ENCODE measurements around the gene HDGFL2.

HDGFL2 gene

GRCh38 chr19:4471403-4472173, 509 bp upstream of the HDGFL2 start:
- DNase-seq = peak; percentile 100

- DNase-seq = no peak
Measured at GRCh38 chr19:4473011-4473762, 1.1 kb downstream of the HDGFL2 start.

GRCh38 chr19:4473763-4474513, 1.8 kb downstream of the HDGFL2 start:
- DNase-seq = no peak

GRCh38 chr19:4474514-4475022, 2.5 kb downstream of the HDGFL2 start:
- peak; percentile 57 for DNase-seq

DNA sequence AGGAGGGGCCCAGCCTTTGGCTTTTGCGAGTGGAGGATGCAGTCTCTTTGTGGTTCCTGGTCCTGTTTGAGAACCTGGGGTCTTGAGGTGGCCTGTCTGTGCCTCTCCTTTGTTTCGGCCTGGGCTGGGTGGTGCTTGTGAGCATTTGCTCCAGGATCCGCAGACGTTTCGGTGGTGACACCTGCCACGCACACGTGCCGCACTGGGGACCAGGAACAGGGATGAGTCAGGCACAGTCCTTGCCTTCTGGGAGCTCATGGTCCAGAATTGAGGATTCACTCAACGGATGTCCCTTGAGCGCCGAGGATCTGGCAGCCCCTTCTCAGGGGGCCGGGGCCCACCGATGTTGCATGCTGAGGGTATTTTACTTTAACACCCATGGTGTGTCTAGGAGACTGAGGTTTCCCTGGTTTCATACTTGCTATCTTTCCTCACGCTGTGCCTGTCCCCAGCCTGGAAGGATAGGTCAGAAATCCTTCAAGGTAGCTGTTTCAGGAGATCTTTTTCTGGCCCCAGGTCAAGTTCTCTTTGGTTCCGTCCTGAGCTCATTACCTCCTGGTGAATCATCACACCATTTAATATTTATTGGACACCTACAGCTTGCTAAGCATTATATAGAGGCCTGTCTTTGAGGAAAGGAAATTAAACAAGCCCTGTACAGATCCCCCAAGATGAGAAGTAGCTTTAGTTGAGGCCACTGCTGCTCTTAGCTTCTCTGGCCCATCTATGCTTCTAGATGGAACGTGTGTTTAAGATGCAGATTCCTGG, 5.1 kb downstream of the HDGFL2 start:
- no peak for DNase-seq

GRCh38 chr19:4482721-4483364, 10.7 kb downstream of the HDGFL2 start:
- DNase-seq = no peak

DNA sequence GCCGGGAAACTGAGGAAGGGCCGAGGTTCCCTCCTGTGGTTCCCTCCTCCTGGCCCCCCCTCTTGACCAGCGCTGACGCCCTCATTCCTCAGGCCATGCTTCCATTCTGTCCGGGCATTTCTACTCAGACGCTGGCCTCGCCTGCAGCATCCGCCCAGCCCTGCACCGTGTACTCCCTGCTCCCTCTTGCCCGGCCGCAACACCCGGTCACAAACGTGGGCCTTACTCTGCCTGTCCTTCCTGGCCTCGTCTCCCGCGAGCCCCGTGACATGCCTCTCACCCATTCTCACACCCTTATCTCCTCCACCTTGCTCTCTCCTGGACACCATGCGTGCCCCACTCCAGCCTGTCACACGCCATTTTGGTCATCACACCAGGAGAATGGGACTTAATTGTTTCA, 11.3 kb downstream of the HDGFL2 start:
- DNase-seq = no peak

DNA sequence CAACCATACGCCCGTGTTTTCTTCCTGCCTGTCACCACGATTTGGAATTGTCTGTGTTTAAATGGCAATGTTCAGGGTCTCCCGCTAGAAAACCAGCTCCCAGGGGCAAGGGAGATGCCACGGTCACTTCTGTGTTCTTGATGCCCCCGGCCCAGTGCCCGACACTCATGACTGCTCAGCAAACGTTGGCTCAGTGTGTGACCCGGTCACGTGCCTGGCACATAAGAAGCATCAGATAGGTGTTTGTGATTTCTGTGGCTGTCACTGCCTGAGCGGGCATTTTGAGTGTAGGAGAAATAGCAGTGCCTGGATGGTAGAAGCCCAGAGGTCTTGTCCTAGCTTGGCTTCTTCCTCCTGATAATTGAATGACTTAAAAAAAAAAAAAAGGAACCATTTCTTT, 15.5 kb downstream of the HDGFL2 start:
- DNase-seq = no peak

DNA sequence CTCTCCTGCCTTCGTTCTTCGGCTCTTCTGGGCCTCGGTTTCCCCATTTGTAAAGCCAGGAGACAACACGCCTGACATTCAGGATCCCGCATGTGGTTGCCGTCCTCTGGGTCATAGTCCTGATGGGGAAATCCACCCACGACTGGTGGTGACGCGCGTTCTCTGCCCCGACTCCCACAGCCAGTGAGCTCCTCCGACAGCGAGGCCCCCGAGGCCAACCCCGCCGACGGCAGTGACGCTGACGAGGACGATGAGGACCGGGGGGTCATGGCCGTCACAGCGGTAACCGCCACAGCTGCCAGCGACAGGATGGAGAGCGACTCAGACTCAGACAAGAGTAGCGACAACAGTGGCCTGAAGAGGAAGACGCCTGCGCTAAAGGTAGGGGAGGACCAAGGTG, 16.4 kb downstream of the HDGFL2 start:
- no peak for DNase-seq

- no peak for DNase-seq
Measured at GRCh38 chr19:4491446-4491845, 19.3 kb downstream of the HDGFL2 start.

DNA sequence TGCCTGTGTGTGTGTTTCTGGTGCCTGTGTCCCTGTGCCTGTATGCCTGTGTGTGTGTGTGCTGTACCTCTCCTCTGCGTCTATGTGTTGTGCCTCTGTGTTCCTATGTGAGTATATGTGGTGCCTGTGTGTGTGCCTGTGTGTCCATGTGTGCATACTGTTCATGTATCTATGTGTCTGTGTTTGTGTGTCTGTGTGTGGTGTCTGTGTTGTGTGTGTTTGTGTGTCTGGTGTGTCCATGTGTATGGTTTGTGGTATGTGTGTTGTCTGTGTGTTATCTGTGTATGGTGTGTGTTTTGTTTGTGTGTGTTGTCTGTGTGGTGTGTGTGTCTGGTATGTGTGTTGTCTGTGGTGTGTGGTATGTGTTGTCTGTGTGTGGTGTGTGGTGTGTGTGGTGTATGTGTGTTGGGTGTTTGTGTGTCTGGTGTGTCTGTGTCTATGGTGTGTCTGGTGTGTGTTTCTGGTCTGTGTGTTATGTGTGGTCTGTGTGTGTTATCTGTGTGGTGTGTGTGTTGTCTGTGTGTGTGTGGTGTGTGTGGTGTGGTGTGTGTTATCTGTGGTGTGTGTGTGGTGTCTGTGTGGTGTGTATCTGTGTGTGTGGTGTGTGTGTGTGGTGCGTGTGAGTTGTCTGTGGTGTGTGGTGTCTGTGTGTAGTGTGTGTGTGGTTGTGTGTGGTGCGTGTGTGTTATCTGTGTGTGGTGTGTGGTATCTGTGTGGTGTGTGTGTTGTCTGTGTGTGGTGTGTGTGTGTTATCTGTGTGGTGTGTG, 20.4 kb downstream of the HDGFL2 start:
- no peak for DNase-seq

- DNase-seq = no peak
Measured at GRCh38 chr19:4493104-4493928, 21.2 kb downstream of the HDGFL2 start.

DNA sequence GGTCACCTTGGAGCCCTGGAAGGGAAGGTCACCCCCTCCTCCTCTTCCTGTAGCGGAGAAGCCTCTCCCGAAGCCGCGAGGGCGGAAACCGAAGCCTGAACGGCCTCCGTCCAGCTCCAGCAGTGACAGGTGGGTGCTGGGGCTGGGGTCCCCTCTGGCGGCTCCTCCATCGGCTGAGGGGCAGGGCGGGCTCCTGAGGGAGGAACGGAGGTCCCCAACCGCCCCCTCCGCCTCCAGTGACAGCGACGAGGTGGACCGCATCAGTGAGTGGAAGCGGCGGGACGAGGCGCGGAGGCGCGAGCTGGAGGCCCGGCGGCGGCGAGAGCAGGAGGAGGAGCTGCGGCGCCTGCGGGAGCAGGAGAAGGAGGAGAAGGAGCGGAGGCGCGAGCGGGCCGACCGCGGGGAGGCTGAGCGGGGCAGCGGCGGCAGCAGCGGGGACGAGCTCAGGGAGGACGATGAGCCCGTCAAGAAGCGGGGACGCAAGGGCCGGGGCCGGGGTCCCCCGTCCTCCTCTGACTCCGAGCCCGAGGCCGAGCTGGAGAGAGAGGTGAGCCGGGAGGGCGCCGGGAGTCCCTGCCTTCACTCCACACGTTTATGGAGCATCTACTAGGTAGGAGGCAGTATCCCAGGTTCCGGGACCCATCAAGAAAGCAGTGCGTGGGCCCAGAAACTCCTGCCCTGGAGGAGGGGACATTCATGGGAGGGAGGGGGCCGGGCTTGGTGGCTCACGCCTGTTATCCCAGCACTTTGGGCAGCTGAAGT, 22.0 kb downstream of the HDGFL2 start:
- DNase-seq = no peak

DNA sequence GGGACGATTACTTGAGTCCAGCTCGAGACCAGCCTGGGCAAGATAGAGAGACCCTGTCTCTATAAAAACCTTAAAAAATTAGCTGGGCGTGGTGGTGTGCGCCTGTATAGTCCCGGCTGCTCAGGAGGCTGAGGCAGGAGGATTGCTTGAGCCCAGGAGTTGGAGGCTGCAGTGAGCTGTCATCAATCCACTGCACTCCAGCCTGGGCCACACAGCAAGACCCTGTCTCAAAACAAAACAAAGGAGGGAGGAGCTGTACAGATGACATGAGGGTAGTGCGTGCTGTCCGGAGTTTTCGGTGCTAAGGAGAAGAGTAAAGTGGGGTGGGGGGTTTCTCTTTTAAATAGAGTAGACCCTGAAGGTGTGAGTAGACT, 22.6 kb downstream of the HDGFL2 start:
- no peak for DNase-seq

GRCh38 chr19:4495471-4495870, 23.4 kb downstream of the HDGFL2 start:
- no peak for DNase-seq

GRCh38 chr19:4496304-4496703, 24.2 kb downstream of the HDGFL2 start:
- DNase-seq = no peak

DNA sequence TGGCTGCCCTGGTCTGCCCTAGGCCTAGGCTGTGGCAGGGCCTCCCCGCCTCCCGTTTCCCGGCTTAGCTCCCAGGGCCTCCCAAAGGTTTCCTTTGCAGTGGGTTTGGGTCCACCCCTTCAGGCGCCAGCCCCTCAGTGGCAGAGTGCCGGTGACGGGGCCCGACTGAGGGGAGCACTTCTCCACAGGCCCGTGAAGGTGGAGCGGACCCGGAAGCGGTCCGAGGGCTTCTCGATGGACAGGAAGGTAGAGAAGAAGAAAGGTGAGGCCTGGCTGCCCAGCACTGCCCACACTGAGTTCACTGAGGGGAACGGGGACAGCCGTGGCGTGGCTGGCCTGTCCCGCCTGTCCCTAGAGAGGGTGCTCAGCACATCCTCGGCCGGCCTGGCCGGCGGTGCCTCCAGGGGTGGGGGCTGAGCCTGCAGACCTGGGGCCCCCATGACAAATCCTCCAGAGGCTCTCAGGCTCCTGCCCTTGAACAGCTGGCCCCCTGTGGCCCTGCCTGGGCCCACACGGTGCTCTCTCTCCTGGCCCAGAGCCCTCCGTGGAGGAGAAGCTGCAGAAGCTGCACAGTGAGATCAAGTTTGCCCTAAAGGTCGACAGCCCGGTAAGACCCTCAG, 25.8 kb downstream of the HDGFL2 start:
- DNase-seq = no peak

GRCh38 chr19:4498694-4499093, 26.6 kb downstream of the HDGFL2 start:
- DNase-seq = no peak

DNA sequence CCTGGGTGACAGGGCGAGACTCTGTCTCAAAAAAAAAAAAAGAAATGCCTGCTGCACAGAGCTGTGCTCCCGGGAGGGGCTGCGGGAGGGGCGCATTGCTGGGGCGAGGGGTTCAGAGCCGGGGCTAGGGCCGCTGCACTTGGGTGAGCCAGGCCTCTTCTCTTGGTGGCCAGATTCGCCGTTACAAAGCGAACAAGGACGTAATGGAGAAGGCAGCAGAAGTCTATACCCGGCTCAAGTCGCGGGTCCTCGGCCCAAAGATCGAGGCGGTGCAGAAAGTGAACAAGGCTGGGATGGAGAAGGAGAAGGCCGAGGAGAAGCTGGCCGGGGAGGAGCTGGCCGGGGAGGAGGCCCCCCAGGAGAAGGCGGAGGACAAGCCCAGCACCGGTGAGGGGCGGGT, 27.2 kb downstream of the HDGFL2 start:
- no peak for DNase-seq
